COLO668 (cell line): ENCODE results near the gene SLC7A5.

Source experiments
- DNase-seq: peaks from one replicate; lab custom pipeline; 2025; ENCODE audit not compliant: unreplicated experiment; lab: John Stamatoyannopoulos, UW

Gene SLC7A5

GRCh38 chr16:87847785-87848675 is 21.3 kb downstream of the SLC7A5 start:
- no peak for DNase-seq

DNA sequence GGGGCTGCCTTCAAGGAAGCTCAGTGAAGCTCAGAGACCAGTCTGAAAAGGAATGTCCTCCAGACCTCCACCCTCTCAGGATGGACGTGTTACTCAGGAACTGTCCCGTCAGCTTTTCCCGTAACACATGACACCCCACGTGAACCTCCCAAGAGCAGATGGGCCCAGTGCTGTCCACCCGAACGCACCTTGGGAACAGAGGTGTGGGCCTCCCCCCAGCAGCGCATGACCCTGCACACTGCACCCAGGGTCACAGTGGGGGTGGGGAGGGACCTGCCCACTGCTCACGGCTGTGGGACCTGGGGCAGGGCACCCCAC is 21.9 kb downstream of the SLC7A5 start:
- no peak for DNase-seq

DNA sequence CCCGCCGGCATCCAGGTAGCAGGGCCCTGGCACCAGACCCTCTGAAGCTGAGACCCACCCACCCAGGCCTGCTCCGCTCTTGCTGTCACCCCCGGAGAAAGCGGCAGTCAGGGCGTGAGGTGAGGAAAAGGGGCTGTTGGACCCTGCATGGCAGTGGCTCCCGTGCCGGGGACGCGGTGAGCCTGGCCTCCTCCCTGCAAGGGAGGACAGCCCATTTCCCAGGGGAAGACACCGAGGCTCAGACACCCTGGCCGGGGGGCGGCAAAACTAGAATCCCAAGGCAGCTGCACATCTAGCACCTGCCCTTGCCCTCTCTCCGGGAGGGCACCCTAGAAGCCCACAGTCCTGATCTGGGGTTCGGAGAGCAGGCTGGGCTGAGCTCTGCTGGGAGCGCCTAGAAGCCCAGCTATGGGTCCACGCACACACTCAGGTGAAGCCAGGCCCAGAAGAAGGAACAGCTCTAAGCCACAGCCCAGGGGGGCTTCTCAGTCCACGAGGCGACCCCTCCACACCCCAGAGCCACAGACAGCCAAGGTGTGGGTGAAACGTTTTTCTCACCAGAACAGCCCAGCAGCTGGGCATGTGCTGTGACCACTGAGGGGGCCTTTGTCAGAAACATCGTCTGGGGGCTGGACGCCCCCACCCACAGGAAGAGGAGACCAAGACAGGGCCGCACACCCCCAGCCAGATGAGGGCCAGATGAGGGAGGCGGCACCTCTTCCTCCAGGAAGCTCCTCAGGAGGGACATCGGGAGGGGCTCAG is 22.4 kb downstream of the SLC7A5 start:
- no peak for DNase-seq

GRCh38 chr16:87845807-87846619 is 23.3 kb downstream of the SLC7A5 start:
- DNase-seq: no peak

- no peak for DNase-seq
Observed at GRCh38 chr16:87845213-87845612, 24.1 kb downstream of the SLC7A5 start.

DNA sequence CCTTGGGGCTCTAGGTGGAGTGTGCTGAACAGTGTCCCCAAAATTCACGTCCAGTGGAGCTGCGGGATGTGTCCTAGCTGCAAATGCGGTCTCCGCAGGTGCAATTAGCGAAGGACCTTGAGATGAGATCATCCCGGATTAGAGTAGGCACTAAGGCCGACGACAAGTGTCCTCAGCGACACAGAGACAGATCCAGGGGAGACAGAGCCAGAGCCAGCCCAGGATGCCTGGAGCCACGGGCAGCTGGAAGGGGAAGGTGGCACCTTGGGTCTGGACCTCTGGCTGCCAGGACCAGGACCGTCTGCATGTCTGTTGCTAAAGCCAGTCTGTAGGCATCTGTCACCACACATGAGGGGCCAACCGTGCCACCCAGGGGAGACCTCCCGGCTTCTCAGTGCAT is 24.5 kb downstream of the SLC7A5 start:
- DNase-seq: no peak

DNA sequence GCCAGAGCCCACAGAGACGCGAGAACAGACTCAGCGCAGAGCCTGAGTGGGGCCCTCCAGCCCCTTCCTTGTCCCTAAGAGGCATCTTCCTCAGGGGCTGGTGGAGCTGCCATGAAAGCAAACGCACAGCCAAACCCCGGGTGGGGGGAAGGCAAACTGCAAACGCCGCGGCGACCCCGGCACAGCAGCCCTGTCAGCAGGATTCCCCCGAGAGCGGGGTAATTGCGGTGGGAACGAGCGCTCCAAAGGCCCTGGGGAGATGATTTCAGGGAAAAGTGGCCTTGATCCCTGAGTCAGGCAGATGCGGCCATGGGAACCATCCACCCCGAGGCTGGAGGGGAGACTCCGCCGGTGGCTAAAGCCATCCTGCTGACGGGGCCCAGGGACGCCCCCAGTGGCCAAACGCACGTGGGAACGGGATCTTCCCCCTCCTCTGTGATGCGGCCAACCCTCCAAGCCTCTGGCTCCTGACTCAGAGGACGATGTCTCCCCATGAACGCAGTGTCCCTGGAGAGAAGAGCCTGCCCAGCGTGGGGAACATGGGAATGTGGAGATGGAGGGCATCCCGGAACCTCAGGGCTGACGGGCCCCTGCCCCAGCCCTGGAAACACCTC is 25.1 kb downstream of the SLC7A5 start:
- no peak for DNase-seq

DNA sequence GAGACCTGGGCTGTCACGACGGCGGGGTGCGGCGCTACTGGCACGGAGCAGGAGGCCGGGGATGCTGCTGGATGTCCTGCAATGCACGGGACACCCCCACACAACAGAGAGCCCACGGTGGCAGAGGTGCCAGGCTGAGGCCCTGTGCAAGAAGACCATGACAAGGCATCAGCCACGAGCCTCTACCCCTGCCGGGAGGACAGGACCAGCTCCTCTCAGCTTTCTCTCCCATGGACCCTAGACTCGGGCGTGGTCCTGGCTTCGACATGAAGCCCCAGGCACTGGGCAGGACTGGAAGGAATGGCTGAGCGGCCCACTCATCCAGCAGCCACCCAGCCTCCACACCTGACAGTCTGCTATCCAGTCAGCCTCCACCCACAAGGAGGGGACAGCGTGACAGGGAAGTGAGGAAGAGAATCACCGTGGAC is 25.6 kb downstream of the SLC7A5 start:
- DNase-seq: no peak

DNA sequence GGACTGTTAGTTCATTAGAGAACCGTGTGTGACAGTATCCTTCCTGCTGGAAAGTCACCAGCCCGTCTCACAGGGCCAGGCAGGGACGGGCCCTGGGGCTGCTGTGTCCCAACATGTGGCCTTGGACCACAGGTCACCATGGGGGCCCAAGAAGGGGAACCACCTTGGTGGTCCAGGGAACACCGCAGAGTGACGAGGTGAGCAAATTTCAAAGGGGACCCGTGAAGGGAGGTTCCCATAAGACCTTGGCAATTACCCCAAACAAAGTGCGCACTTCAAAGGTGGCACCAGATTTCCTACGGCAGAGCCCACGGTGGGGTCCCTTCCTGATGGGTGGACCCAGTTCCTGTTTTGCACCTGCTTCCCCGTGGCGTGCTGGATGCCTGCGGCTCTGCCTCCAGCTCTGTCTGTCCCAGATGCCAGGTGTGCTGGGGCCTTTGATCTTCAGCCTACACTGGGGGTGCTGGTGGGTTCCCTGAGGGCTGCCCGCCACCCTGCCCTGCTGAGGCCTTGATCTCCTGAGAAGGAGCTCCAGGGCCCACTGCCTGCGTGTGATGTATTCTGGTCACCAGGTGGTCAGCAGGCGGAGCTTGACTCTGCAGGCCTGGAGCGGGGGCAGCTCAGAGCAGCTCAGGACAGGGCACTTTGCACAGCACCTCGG is 27.0 kb downstream of the SLC7A5 start:
- DNase-seq: no peak

DNA sequence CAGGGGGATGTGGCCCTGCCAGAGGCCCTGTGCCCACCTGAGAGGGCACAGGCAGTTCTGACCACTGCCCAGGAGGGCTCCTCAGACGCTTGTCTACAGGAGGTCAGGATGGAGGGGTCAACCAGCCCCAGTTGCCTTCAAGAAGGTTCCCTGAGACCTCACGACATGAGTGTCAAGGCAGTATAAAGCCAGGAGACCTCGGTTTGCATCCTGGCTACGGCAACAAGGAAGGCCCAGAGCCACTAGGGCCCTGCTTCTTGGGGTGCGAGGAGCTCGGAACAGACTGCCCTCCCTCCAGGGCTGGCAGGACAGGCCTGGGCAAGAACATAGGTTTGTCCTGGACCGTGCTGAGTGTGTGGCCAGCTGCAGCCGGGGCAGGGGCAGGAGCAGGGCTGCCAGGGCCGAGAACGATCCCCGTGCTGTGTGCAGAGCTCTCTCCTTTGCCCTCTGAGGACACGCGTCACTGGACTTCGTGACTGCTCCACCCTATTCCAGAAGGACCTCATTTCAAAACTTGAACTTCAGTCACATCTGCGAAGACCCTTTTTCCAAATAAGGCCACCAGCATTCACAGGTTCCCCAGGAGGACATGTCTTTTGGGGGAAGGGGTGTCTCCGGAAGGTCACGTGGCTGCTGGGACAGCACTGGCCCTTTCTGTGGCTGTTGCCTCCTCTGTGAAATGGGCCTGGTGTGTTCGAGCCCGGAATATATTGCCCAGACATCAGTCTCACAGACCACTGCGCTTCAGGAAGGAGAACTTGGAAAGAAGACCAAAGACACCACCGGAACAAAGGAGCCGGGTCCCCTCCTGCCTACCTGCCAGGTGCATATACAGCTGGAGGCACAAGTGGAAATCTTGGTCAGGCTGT is 27.7 kb downstream of the SLC7A5 start:
- DNase-seq: no peak

GRCh38 chr16:87840271-87840978 is 28.9 kb downstream of the SLC7A5 start:
- no peak for DNase-seq

GRCh38 chr16:87839542-87840270 is 29.6 kb downstream of the SLC7A5 start:
- no peak for DNase-seq

- DNase-seq: no peak
Observed at GRCh38 chr16:87838643-87839541, 30.4 kb downstream of the SLC7A5 start.

- no peak for DNase-seq
Observed at GRCh38 chr16:87837627-87838289, 31.5 kb downstream of the SLC7A5 start.

GRCh38 chr16:87836844-87837581 is 32.3 kb downstream of the SLC7A5 start:
- no peak for DNase-seq

- DNase-seq: no peak
Observed at GRCh38 chr16:87836346-87836843, 32.9 kb downstream of the SLC7A5 start.
